Activated CD8-positive, alpha-beta memory T cell treated with anti-CD3 and anti-CD28 coated beads for 36 hours (primary cell): Measurements from ENCODE around the gene LIMCH1. TPM values are rescaled to one million over a fixed set of nuclear protein-coding genes. Genes with fewer than 3 reads are reported as not detected.

Source experiments
- CTCF ChIA-PET: fragments of 350-600 bp; sonication (Branson Sonifier 250); formaldehyde crosslinking; loops from one replicate; lab custom pipeline; 2021; ENCODE audit warnings: antibody characterized with exemption; lab: Charles Lee
- POLR2A ChIA-PET: fragments of 350-600 bp; sonication (Branson Sonifier 250); formaldehyde crosslinking; loops from one replicate; lab custom pipeline; 2021; ENCODE audit warnings: antibody characterized with exemption; lab: Charles Lee
- total RNA-seq, 2 experiments: library from RNA; stranded (reverse); gene quantifications; one replicate each; pipeline ENCODE4 v1.2.3, GENCODE V29; 2021

The LIMCH1 gene
- total RNA-seq, 2 experiments from 2014 or later: not detected

GRCh38 chr4:41656572-41657520, 118.9 kb downstream of the LIMCH1 start:
- ChIA-PET POLR2A (no interaction called here), CTCF (interaction anchor here (0.6 kb wide), 1 partner anchor 15 kb away, joined by 4 read pairs; no protein-coding TSS in a partner anchor)

GRCh38 chr4:41657561-41657960, 119.6 kb downstream of the LIMCH1 start:
- POLR2A ChIA-PET: no interaction called here
- CTCF ChIA-PET: no interaction called here

GRCh38 chr4:41658163-41658562, 120.2 kb downstream of the LIMCH1 start:
- ChIA-PET POLR2A (no interaction called here), CTCF (no interaction called here)

- POLR2A ChIA-PET: no interaction called here
- CTCF ChIA-PET: interaction anchor here (0.6 kb wide), 1 partner anchor 438 kb away, joined by 3 read pairs; no protein-coding TSS in a partner anchor
These were observed 122.4 kb downstream of the LIMCH1 start for GRCh38 chr4:41660352-41660751.

- ChIA-PET CTCF (interaction anchor here (0.6 to 1.2 kb wide), 3 partner anchors 366 to 383 kb away, joined by 4 to 5 read pairs (median 4); no protein-coding TSS in a partner anchor), POLR2A (no interaction called here)
These were observed 123.6 kb downstream of the LIMCH1 start for GRCh38 chr4:41661442-41662076.

GRCh38 chr4:41665636-41666207, 127.8 kb downstream of the LIMCH1 start:
- POLR2A ChIA-PET: no interaction called here
- CTCF ChIA-PET: no interaction called here

- ChIA-PET CTCF (no interaction called here), POLR2A (no interaction called here)
These were observed 130.1 kb downstream of the LIMCH1 start for GRCh38 chr4:41668024-41668423.

GRCh38 chr4:41670530-41670929, 132.6 kb downstream of the LIMCH1 start:
- ChIA-PET CTCF (no interaction called here), POLR2A (no interaction called here)

- ChIA-PET CTCF (no interaction called here), POLR2A (no interaction called here)
These were observed 133.0 kb downstream of the LIMCH1 start for GRCh38 chr4:41670982-41671381.

GRCh38 chr4:41678086-41678816, 140.3 kb downstream of the LIMCH1 start:
- CTCF ChIA-PET: no interaction called here

GRCh38 chr4:41678951-41679350, 141.0 kb downstream of the LIMCH1 start:
- CTCF ChIA-PET: no interaction called here
- POLR2A ChIA-PET: no interaction called here

More at GRCh38 chr4:41678086-41678816, 140.3 kb downstream of the LIMCH1 start:
- POLR2A ChIA-PET: no interaction called here

- ChIA-PET POLR2A (no interaction called here), CTCF (no interaction called here)
These were observed 142.0 kb downstream of the LIMCH1 start for GRCh38 chr4:41679991-41680390.

- ChIA-PET CTCF (no interaction called here), POLR2A (no interaction called here)
These were observed 143.1 kb downstream of the LIMCH1 start for GRCh38 chr4:41681054-41681453.

- CTCF ChIA-PET: no interaction called here
These were observed 145.4 kb downstream of the LIMCH1 start for GRCh38 chr4:41683326-41683725.

GRCh38 chr4:41686893-41687292, 148.9 kb downstream of the LIMCH1 start:
- POLR2A ChIA-PET: no interaction called here
- CTCF ChIA-PET: no interaction called here

More at GRCh38 chr4:41683326-41683725, 145.4 kb downstream of the LIMCH1 start:
- POLR2A ChIA-PET: no interaction called here

GRCh38 chr4:41687971-41688370, 150.0 kb downstream of the LIMCH1 start:
- POLR2A ChIA-PET: no interaction called here
- CTCF ChIA-PET: interaction anchor here (0.6 kb wide), 1 partner anchor 356 kb away, joined by 4 read pairs; no protein-coding TSS in a partner anchor

GRCh38 chr4:41692717-41693345, 154.9 kb downstream of the LIMCH1 start:
- POLR2A ChIA-PET: no interaction called here
- CTCF ChIA-PET: interaction anchor here (1.1 kb wide), 1 partner anchor 194 kb away, joined by 5 read pairs; no protein-coding TSS in a partner anchor

- ChIA-PET POLR2A (no interaction called here), CTCF (interaction anchor here (1.1 kb wide), 1 partner anchor 193 kb away, joined by 5 read pairs; no protein-coding TSS in a partner anchor)
These were observed 155.7 kb downstream of the LIMCH1 start for GRCh38 chr4:41693629-41694028.

GRCh38 chr4:41696131-41696530, 158.2 kb downstream of the LIMCH1 start:
- CTCF ChIA-PET: no interaction called here
- POLR2A ChIA-PET: no interaction called here
